ENCODE measurements around the gene TLE3.

Gene TLE3

GRCh38 chr15:70061696-70062270 lies 35.9 kb downstream of the TLE3 start:
- DNase-seq, result no peak

- DNase-seq, result no peak
These were observed 36.8 kb downstream of the TLE3 start for GRCh38 chr15:70060993-70061305.

- peak; percentile 65 for DNase-seq
These were observed 37.3 kb downstream of the TLE3 start for GRCh38 chr15:70060214-70060992.

GRCh38 chr15:70059476-70060213 lies 38.1 kb downstream of the TLE3 start:
- no peak for DNase-seq

- DNase-seq, result no peak
These were observed 38.9 kb downstream of the TLE3 start for GRCh38 chr15:70058642-70059360.

GRCh38 chr15:70057931-70058641 lies 39.6 kb downstream of the TLE3 start:
- no peak for DNase-seq

GRCh38 chr15:70056091-70056680 lies 41.5 kb downstream of the TLE3 start:
- DNase-seq, result no peak

GRCh38 chr15:70055601-70056051 lies 42.1 kb downstream of the TLE3 start:
- DNase-seq, result no peak

- no peak for DNase-seq
These were observed 42.8 kb downstream of the TLE3 start for GRCh38 chr15:70054884-70055387.

GRCh38 chr15:70054366-70054765 lies 43.4 kb downstream of the TLE3 start:
- DNase-seq, result no peak

GRCh38 chr15:70053716-70054229 lies 43.9 kb downstream of the TLE3 start:
- DNase-seq, result no peak

GRCh38 chr15:70053001-70053715 lies 44.6 kb downstream of the TLE3 start:
- DNase-seq, result no peak

GRCh38 chr15:70051948-70052633 lies 45.6 kb downstream of the TLE3 start:
- no peak for DNase-seq

- DNase-seq, result no peak
These were observed 46.7 kb downstream of the TLE3 start for GRCh38 chr15:70050970-70051369.

GRCh38 chr15:70050441-70050840 lies 47.3 kb downstream of the TLE3 start:
- no peak for DNase-seq

- DNase-seq, result peak; percentile 33
These were observed 47.9 kb downstream of the TLE3 start for GRCh38 chr15:70049701-70050301.

GRCh38 chr15:70048578-70049514 lies 48.9 kb downstream of the TLE3 start:
- no peak for DNase-seq

GRCh38 chr15:70048198-70048565 lies 49.5 kb downstream of the TLE3 start:
- DNase-seq, result peak; percentile 24

Data from NCI-H82 (cell line).